Esophagus muscularis mucosa (tissue), 3 donors: ENCODE measurements around the gene SEC61B.

Experiments used
- CTCF ChIP-seq, 3 experiments: fragments of 200-600 bp in 2 of 3; fragments of 450-650 bp in 1 of 3; sonication (generic) in 2 of 3; IDR thresholded peaks; one replicate each; pipeline ENCODE4 v1.5.1; 2017 to 2019; ENCODE audit warnings: antibody characterized with exemption in 3 of 3, mild to moderate bottlenecking in 2 of 3, moderate library complexity in 1 of 3
- POLR2A ChIP-seq: fragments of 450-650 bp; IDR thresholded peaks from one replicate; pipeline ENCODE4 v1.6.1; 2017; ENCODE audit warnings: antibody characterized with exemption, moderate library complexity, mild to moderate bottlenecking, low read depth
- POLR2AphosphoS5 ChIP-seq, 2 donors: sonication (generic); formaldehyde crosslinking; IDR thresholded peaks; one replicate each; pipeline ENCODE4 v1.6.1; 2017; ENCODE audit warnings: antibody characterized with exemption in 2 of 2

- no peak for TF ChIP-seq CTCF (IDR thresholded peaks at IDR 0.05)
- no peak for TF ChIP-seq POLR2A
- TF ChIP-seq POLR2AphosphoS5 (IDR thresholded peaks at IDR 0.05), result no peak
Measured at GRCh38 chr9:99201603-99202002, 20.5 kb upstream of the SEC61B start.
